ENCODE data around the gene PRKCE.

DNA sequence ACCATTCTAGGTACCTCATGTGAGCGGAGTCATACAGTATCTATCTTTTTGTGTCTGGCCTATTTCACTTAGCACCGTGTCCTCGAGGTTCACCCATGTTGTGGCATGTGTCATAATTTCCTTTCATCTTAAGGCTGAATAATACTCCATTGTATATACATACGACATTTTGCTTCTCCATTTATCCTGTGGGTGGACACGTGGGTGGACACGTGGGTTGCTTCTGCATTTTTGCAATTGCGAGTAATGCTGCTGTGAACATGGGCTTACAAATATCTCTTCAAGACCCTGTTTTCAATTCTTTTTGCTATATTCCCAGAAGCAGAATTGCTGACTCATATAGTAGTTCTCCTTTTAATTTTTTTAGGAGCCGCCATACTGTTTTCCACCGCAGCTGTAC, 402.1 kb downstream of the PRKCE start:
- TF ChIP-seq, protein P1, sequence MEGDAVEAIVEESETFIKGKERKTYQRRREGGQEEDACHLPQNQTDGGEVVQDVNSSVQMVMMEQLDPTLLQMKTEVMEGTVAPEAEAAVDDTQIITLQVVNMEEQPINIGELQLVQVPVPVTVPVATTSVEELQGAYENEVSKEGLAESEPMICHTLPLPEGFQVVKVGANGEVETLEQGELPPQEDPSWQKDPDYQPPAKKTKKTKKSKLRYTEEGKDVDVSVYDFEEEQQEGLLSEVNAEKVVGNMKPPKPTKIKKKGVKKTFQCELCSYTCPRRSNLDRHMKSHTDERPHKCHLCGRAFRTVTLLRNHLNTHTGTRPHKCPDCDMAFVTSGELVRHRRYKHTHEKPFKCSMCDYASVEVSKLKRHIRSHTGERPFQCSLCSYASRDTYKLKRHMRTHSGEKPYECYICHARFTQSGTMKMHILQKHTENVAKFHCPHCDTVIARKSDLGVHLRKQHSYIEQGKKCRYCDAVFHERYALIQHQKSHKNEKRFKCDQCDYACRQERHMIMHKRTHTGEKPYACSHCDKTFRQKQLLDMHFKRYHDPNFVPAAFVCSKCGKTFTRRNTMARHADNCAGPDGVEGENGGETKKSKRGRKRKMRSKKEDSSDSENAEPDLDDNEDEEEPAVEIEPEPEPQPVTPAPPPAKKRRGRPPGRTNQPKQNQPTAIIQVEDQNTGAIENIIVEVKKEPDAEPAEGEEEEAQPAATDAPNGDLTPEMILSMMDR (IDR thresholded peaks at IDR 0.05), result no peak
- no peak for TF ChIP-seq EZH2 (IDR thresholded peaks at IDR 0.05; ENCODE audit: borderline replicate concordance, insufficient read depth, low read depth, low read length, poor library complexity, severe bottlenecking)
